ENCODE measurements around the gene TASOR2.

Gene TASOR2

GRCh38 chr10:5645375-5645774, 39.3 kb upstream of the TASOR2 start:
- H3K4me3 ChIP-seq (ENCODE audit: low read length) = peak overlapping the region; percentile 42
- no peak for TF ChIP-seq EZH2phosphoT487 (IDR thresholded peaks at IDR 0.05; ENCODE audit: borderline replicate concordance, low read length)
- TF ChIP-seq CTCF (IDR thresholded peaks at IDR 0.05; ENCODE audit: low read depth, low read length, poor library complexity, severe bottlenecking) = no peak
- H3F3A ChIP-seq (ENCODE audit: control insufficient read depth, insufficient read depth) = peaks cover 25% of the 10 kb centered on the region
- no peaks in the 10 kb centered on the region for H3K27me3 ChIP-seq (ENCODE audit: control insufficient read depth, low read length)
- H3K36me3 ChIP-seq (ENCODE audit: control insufficient read depth, low read length) = peaks cover 90% of the 10 kb centered on the region
- H4K20me1 ChIP-seq (ENCODE audit: control insufficient read depth, insufficient read depth, low read depth, low read length) = no peaks in the 10 kb centered on the region
- no peaks in the 10 kb centered on the region for H3K9me2 ChIP-seq (replicated peaks; ENCODE audit: control insufficient read depth, low read length)
- no peaks in the 10 kb centered on the region for H3K9me3 ChIP-seq (ENCODE audit: control insufficient read depth, insufficient read depth, low read length)
- peaks cover 51% of the 10 kb centered on the region for H3K79me2 ChIP-seq (ENCODE audit: control insufficient read depth, low read length)
- H3K27ac ChIP-seq (ENCODE audit: low read depth, low read length) = peak overlapping the region; percentile 90
- H3K4me1 ChIP-seq (ENCODE audit: control insufficient read depth, low read length) = peaks cover 45% of the 10 kb centered on the region
- H3K4me2 ChIP-seq (ENCODE audit: low read length) = peak overlapping the region; percentile 69

- peak overlapping the region; percentile 69 for H3K4me2 ChIP-seq (ENCODE audit: low read length)
Observed at GRCh38 chr10:5645944-5646617, 38.6 kb upstream of the TASOR2 start.

GRCh38 chr10:5647507-5648240, 37.0 kb upstream of the TASOR2 start:
- Histone ChIP-seq H3K79me2 (ENCODE audit: control insufficient read depth, low read length) (peaks cover 64% of the 10 kb centered on the region), H3K9me3 (ENCODE audit: control insufficient read depth, insufficient read depth, low read length) (no peaks in the 10 kb centered on the region), H4K20me1 (ENCODE audit: control insufficient read depth, insufficient read depth, low read depth, low read length) (no peaks in the 10 kb centered on the region), H3F3A (ENCODE audit: control insufficient read depth, insufficient read depth) (peaks cover 28% of the 10 kb centered on the region), H3K9me2 (replicated peaks; ENCODE audit: control insufficient read depth, low read length) (no peaks in the 10 kb centered on the region), H3K4me2 (ENCODE audit: low read length) (peak overlapping the region; percentile 69), H3K36me3 (ENCODE audit: control insufficient read depth, low read length) (peaks cover 90% of the 10 kb centered on the region), H3K4me1 (ENCODE audit: control insufficient read depth, low read length) (peaks cover 52% of the 10 kb centered on the region), H3K27me3 (ENCODE audit: control insufficient read depth, low read length) (no peaks in the 10 kb centered on the region), H3K27ac (ENCODE audit: low read depth, low read length) (peak overlapping the region; percentile 90), H3K4me3 (ENCODE audit: low read length) (no peak overlapping the region; the same call in 1 of the 2 replicates)
- TF ChIP-seq CTCF (IDR thresholded peaks at IDR 0.05; ENCODE audit: low read depth, low read length, poor library complexity, severe bottlenecking) (no peak), EZH2phosphoT487 (IDR thresholded peaks at IDR 0.05; ENCODE audit: borderline replicate concordance, low read length) (no peak)

More at GRCh38 chr10:5645944-5646617, 38.6 kb upstream of the TASOR2 start:
- Histone ChIP-seq H3K4me3 (ENCODE audit: low read length) (peak overlapping the region; percentile 42), H3K9me2 (replicated peaks; ENCODE audit: control insufficient read depth, low read length) (no peaks in the 10 kb centered on the region), H3K4me1 (ENCODE audit: control insufficient read depth, low read length) (peaks cover 45% of the 10 kb centered on the region), H3F3A (ENCODE audit: control insufficient read depth, insufficient read depth) (peaks cover 25% of the 10 kb centered on the region), H3K79me2 (ENCODE audit: control insufficient read depth, low read length) (peaks cover 56% of the 10 kb centered on the region), H3K36me3 (ENCODE audit: control insufficient read depth, low read length) (peaks cover 91% of the 10 kb centered on the region), H4K20me1 (ENCODE audit: control insufficient read depth, insufficient read depth, low read depth, low read length) (no peaks in the 10 kb centered on the region), H3K27me3 (ENCODE audit: control insufficient read depth, low read length) (no peaks in the 10 kb centered on the region), H3K9me3 (ENCODE audit: control insufficient read depth, insufficient read depth, low read length) (no peaks in the 10 kb centered on the region), H3K27ac (ENCODE audit: low read depth, low read length) (peak overlapping the region; percentile 90)
- TF ChIP-seq CTCF (IDR thresholded peaks at IDR 0.05; ENCODE audit: low read depth, low read length, poor library complexity, severe bottlenecking) = no peak
- TF ChIP-seq EZH2phosphoT487 (IDR thresholded peaks at IDR 0.05; ENCODE audit: borderline replicate concordance, low read length) = no peak
